GM19438 (cell line): ENCODE measurements around the gene TMEM207.

Experiments used
- ATAC-seq: cut with Tn5 transposase; IDR thresholded peaks from one replicate; pipeline ENCODE4 v1.9.1; 2021; ENCODE audit warnings: low read depth; ENCODE audit not compliant: unreplicated experiment

Gene TMEM207

DNA sequence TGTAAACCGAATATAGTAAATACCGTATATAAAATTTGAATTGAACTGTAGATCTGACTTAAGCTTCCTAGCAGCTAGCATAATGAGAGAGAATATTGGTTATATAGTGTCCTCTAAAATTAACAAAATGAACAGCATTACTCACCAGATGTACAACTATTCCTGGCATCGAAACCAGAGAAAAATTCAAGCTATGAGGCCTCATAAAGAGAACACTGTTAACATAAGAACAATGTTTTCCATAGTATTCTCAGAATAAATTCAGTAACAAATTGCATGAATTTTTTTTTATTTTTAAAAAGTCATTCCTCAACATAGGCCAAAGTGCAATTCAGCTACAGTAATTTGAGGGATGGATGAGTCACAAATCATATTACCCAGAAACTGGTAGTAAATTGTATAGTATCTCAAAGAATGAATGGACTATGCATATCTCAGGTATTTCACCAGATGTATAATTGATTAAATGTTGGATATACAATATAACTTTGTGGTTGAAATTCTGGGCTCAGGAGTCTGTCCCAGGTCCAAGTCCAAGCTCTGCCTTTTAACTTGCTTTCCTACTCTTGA is 5.0 kb downstream of the TMEM207 start:
- ATAC-seq: no peak

DNA sequence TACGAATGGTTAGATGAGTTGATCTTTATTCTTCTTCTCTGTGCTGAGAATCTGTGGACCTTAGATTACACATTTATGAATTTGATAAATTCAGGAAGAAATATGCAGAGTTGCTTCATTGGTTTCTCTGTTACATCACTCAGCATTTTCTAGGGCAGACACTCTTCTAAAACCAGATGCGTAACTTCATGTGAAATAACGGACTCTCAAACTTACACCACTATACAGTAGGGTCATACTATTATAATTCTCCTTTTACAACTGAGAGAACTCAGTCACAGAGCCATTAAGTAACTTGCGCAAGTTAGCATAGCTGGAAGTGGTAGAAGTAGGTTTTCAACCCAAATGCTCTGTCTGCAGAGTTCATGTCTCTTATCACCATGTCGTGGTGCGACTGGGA is 5.7 kb downstream of the TMEM207 start:
- ATAC-seq: no peak

DNA sequence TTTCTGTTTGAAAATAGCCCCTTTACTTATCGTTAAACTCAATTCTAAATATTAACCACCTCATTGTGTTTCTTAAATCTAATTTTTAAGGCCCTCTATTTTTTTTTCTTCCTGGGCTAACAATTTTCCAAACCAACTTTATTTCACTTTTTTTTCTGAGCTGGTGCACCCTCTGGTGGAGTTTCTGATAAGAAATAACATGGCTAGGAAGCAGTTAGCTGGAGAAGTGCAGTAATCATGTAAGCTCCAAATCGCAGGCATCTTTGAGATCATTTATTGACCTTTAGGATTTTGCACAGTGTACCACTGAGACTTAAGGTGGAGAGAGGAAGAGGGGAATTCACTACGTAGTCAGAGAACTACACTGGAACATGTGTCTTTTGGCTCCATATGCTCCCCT is 6.4 kb downstream of the TMEM207 start:
- no peak for ATAC-seq

GRCh38 chr3:190442240-190442639 is 7.5 kb downstream of the TMEM207 start:
- ATAC-seq: no peak

DNA sequence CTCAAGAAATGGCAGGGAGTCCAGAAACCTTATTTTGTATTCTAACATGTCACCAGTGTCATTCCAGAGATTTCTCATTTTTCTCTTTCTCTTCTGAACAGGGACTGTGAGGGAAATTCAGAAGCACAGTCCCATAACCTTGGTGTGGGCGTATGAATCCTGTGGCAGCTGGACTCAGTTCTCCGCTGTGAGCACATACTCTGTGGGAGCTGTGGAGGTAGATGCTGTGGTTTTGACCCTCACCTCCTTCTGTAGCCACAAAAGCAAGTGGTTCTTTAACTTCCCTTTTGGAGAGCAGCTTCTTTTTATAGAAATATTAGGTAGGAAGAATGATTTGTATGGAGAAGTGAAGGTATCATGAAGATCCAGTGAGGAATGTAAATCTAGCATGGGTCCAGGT is 13.4 kb downstream of the TMEM207 start:
- no peak for ATAC-seq

- ATAC-seq: no peak
Observed at GRCh38 chr3:190435618-190436017, 14.1 kb downstream of the TMEM207 start.

DNA sequence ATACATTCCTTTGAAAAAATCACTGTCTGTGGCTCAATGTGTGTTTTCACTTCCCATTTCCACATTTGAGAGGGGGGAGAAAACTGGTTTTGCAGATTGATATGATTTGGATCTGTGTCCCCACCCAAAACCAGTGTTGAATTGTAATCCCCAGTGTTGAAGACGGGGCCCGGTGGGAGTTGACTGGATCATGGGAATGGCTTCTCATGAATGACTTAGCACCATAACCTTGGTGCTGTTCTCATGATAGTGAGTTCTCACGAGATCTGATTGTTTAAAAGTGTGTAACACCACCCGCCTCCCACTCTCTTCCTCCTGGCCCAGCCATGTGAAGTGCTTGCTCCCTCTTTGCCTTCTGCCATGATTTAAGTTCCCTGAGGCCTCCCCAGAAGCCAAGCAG is 16.1 kb downstream of the TMEM207 start:
- no peak for ATAC-seq

DNA sequence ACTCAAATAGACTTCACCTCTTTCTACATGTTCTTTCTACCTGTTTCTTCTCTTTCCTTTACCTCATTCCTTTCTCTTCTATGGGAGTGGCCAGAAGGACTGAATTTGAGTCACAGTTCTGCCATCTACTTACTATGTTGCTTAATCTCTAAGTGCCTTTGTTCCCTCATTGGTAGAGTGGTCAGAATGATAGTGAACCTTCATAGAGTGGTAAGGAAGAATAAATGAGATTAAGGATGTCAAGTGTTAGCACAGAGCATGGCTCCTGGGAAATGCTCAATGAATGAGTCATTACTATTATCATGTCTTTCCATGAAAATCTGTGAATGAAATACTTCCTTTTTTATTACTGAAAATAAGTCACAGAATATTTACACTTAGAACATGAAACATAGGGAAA is 17.5 kb downstream of the TMEM207 start:
- ATAC-seq: no peak

GRCh38 chr3:190430906-190431305 is 18.8 kb downstream of the TMEM207 start:
- no peak for ATAC-seq

DNA sequence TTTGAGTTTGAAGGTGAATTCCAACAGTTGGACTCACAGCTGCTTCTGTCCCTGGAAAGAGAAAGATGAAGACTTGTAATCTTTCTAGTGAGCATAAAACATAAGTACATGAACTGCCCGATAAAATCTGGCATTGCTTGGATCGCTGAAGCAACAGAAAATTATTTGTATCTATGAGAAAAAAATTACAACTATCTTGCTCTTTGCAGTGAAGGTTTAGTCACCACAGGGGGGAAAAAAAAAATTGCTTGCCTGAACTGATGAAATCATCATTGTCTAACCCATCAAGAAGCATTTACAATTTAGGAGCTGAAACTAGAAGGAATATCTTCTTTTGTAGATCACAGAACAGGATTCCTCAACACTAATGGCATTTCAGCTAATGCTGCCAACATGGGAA is 20.0 kb downstream of the TMEM207 start:
- ATAC-seq: no peak

GRCh38 chr3:190426806-190427507 is 22.7 kb downstream of the TMEM207 start:
- no peak for ATAC-seq

- ATAC-seq: no peak
Observed at GRCh38 chr3:190425833-190426232, 23.9 kb downstream of the TMEM207 start.

- ATAC-seq: peak; percentile 68
Observed at GRCh38 chr3:190424478-190425439, 24.9 kb downstream of the TMEM207 start.

DNA sequence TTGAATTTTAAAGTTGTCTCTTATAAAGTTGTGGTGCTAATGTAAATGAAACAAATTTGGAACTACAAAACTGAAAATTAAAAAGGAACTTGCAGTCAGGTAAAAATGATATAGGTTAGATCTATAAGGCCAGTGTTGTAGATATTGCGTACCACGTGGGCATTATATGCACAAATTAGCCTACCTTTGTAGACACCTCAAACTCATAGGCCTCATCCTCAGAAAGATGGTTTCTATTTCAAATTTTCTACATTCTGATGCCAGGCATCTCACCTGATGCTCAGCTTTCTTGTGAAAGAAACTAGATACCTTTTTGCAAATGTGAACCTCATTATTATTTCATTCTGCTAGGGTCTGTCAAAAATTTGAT is 25.6 kb downstream of the TMEM207 start:
- no peak for ATAC-seq

DNA sequence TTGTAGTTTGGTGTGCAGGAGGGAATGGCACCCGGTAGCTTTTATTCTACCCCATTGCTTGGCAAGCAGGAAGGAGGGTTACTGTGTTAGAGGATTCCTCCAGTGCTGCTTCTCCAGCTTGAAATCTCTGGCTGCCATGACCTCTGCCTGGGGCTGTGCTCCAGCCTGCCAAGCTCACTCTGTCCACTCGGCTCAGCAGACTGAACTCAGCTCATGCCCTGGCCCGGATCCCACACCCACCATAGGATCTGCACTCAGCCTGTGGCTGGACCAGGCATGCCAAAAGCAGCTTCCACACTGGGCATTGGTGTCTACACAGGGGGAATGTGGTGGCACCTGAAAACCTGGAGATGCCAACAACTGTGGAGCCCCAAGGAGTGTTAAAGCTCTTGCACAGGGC is 35.4 kb downstream of the TMEM207 start:
- no peak for ATAC-seq

GRCh38 chr3:190404715-190405114 is 45.0 kb downstream of the TMEM207 start:
- ATAC-seq: no peak

DNA sequence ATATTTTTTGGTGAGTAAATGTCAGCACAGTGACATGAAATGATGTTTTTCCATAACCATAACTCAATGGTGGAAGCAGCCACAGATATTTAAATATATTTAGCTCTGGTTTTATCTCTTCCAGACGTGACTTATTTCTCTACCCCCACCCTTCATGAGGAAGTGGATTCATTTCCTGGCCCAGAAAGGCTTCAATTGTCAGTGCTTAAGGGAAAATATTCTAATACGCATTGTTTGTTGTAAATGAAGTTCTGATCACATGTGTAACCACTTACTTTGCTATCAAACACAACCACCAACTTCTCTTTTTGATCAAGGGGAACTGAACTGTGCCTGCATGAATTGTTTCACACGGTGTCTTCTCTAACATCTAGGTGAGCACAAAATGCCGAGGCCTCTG is 47.7 kb downstream of the TMEM207 start:
- no peak for ATAC-seq

- ATAC-seq: no peak
Observed at GRCh38 chr3:190399677-190400076, 50.0 kb downstream of the TMEM207 start.

DNA sequence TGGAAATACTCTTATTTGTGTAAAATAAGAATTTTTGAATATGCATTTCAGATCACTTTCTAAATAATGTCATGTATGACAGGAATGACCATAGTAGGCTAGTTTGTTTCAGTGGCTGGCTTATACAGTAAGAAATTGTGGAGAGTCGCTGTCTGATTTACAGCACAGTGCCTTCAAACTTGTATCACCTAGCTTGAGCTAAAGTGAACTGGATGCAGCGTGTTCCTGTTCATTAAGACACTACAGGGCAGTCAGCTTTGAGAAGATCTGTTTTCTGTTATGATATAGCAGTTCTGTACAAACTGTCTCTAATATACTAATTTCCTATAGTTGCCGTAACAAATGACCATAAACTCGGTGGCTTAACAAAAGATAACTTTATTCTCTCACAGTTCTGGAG is 51.8 kb downstream of the TMEM207 start:
- no peak for ATAC-seq

GRCh38 chr3:190396001-190396400 is 53.7 kb downstream of the TMEM207 start:
- ATAC-seq: no peak

DNA sequence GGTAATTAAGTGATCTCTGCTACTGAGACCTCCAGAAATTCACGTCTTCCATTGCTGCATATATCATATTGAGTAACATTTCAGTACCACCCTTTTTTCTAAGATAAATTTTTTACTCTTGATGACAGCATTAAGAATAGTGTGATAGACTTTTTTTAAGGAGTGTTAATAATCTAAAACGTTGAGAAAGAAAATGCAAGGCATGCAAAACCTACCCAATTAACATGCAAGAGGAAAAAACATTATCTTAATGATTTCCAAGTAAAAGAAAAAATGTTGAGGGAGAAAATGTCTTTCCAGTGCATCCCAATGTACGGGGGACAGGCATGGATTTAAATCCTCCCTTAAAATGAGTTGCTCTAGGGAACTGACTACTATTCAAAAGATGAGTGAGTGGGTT is 61.0 kb downstream of the TMEM207 start:
- ATAC-seq: no peak
